Memory B cell (primary cell): ENCODE measurements around the gene RBM27.
A peak's percentile ranks its signal among the peaks of the same experiment; 100 is the strongest.
"Not testable (repeated sequence)": the region's sequence is repeated elsewhere in the genome, so short reads cannot be mapped to it uniquely, and the experiment has no call there.

Experiments
- ATAC-seq: fragments of 150-1000 bp; cut with Tn5 transposase; 2 replicates; pipeline ENCODE4 v1.10.0; 2021; ENCODE audit warnings: low read depth, mild to moderate bottlenecking, moderate library complexity
- DNase-seq, 2 donors: peaks; one replicate each; pipeline ENCODE4 v3.0.0; 2022; ENCODE audit warnings: low spot score in 2 of 2
- H3K27ac Mint-ChIP-seq: one replicate; pipeline ENCODE4 v1.8.0; 2022; ENCODE audit warnings: mild to moderate bottlenecking, moderate library complexity, mixed read lengths
- H3K27me3 Mint-ChIP-seq: one replicate; pipeline ENCODE4 v1.8.0; 2022; ENCODE audit warnings: mixed read lengths
- H3K36me3 Mint-ChIP-seq: one replicate; pipeline ENCODE4 v1.8.0; 2022; ENCODE audit warnings: mild to moderate bottlenecking, mixed read lengths
- H3K4me1 Mint-ChIP-seq: one replicate; pipeline ENCODE4 v1.8.0; 2022; ENCODE audit warnings: mixed read lengths
- H3K4me3 Mint-ChIP-seq: one replicate; pipeline ENCODE4 v1.8.0; 2022; ENCODE audit warnings: mild to moderate bottlenecking, moderate library complexity, mixed read lengths
- H3K9me3 Mint-ChIP-seq: one replicate; pipeline ENCODE4 v1.8.0; 2022; ENCODE audit warnings: mixed read lengths

RBM27 gene

GRCh38 chr5:146194997-146195396, 8.4 kb upstream of the RBM27 start:
- DNase-seq, H3K4me1 Mint-ChIP-seq, H3K36me3 Mint-ChIP-seq, H3K27ac Mint-ChIP-seq, H3K9me3 Mint-ChIP-seq, H3K4me3 Mint-ChIP-seq, ATAC-seq: not testable (repeated sequence)
- H3K27me3 Mint-ChIP-seq: peaks cover 11% of the 10 kb centered on the region

- ATAC-seq (no peak), DNase-seq (no peak)
- Mint-ChIP-seq H3K4me3 (no peak overlapping the region), H3K9me3 (peaks cover 2% of the 10 kb centered on the region), H3K36me3 (no peaks in the 10 kb centered on the region), H3K27ac (no peak overlapping the region), H3K4me1 (no peaks in the 10 kb centered on the region), H3K27me3 (peaks cover 6% of the 10 kb centered on the region)
These were observed 6.9 kb upstream of the RBM27 start for GRCh38 chr5:146196459-146197048.

DNA sequence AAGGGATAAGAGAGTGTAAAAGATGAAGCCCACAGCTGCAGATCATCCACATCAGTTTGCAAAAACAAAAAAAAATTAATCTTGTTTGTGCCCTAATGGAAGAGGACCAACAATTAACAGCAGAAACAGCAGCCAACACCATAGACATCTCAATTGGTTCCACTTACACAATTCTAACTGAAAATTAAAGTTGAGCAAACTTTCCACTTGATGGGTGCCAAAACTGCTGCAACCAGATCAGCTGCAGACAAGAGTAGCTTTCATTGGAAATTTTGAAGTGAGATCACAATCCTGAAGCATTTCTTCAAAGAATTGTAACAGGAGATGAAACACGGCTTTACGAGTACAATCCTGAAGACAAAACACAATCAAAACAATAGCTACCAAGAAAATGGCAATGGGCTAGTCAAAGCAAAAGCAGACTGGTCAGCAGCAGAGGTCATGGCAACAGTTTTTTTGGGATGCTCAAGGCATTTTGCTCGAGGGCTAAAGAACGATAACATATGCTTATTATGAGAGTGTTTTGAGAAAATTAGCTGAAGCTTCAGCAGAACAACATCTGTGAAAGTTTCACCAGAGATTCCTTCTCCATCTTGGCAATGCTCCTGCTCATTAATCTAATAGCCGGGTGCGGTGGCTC, 4.1 kb upstream of the RBM27 start:
- Mint-ChIP-seq H3K36me3 (no peaks in the 10 kb centered on the region), H3K27me3 (peaks cover 5% of the 10 kb centered on the region), H3K27ac (no peak overlapping the region), H3K4me3 (no peak overlapping the region), H3K4me1 (no peaks in the 10 kb centered on the region), H3K9me3 (peaks cover 1% of the 10 kb centered on the region)
- no peak for DNase-seq
- no peak for ATAC-seq

GRCh38 chr5:146201795-146202194, 1.6 kb upstream of the RBM27 start:
- not testable (repeated sequence) for H3K4me3 Mint-ChIP-seq, H3K9me3 Mint-ChIP-seq, H3K36me3 Mint-ChIP-seq, H3K27ac Mint-ChIP-seq, H3K4me1 Mint-ChIP-seq, ATAC-seq, H3K27me3 Mint-ChIP-seq, DNase-seq

DNA sequence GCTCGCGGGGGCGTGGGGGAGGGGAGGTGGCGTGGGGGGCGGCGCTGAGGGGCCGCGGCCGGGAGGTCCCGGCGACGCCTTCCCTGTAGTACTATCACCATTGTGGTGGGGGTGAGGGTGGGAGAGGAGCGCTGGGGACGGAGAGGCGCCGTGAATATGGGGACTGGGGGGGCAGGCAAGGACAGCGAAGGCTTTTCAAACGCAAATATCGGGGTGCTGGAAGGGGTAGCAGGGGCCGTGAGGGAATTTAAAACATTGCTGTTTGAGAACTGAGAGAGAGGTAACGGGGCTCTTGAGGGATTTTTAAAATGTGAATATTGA, 427 bp downstream of the RBM27 start:
- Mint-ChIP-seq H3K36me3 (no peaks in the 10 kb centered on the region), H3K27me3 (no peaks in the 10 kb centered on the region)
- no peak for DNase-seq

DNA sequence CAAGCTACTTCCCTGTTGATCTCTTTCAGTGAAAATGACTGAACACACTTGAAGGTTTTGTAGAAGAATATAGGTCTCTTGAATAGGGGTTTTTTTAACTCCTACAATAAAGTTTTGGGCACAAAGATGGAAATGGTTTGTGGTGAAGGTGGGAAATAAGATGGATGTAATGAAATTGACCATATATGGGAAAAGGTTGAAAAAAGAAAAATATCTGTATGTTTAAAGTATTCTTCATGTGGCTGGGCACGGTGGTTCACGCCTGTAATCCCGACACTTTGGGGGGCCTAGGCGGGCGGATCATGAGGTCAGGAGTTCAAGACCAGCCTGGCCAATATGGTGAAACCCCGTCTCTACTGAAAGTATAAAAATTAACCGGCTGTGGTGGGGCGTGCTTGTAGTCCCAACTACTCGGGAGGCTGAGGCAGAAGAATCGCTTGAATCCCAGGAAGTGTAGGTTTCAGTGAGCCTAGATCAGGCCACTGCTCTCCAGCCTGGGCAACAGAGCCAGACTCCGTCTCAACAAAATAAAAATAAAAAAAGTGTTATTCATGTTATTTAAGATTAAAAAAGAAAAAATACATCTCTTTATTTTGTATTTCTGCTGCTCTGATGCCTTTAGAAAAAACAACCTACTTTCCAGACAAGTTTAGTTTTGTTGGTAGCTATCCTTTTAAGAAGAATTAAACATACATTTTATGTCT, 2.2 kb downstream of the RBM27 start:
- Mint-ChIP-seq H3K27me3 (no peaks in the 10 kb centered on the region), H3K27ac (no peak overlapping the region), H3K36me3 (peaks cover 3% of the 10 kb centered on the region), H3K4me1 (peaks cover 8% of the 10 kb centered on the region), H3K9me3 (no peaks in the 10 kb centered on the region), H3K4me3 (no peak overlapping the region)
- DNase-seq (no peak), ATAC-seq (no peak)

More for the DNA sequence above, 427 bp downstream of the RBM27 start:
- Mint-ChIP-seq H3K27ac (no peak overlapping the region), H3K4me1 (no peaks in the 10 kb centered on the region), H3K4me3 (no peak overlapping the region), H3K9me3 (no peaks in the 10 kb centered on the region)
- peak; percentile 9 for ATAC-seq

- H3K36me3 Mint-ChIP-seq: peaks cover 3% of the 10 kb centered on the region
- peaks cover 8% of the 10 kb centered on the region for H3K4me1 Mint-ChIP-seq
- no peaks in the 10 kb centered on the region for H3K9me3 Mint-ChIP-seq
- peak overlapping the region; percentile 22 for H3K4me3 Mint-ChIP-seq
- ATAC-seq (no peak), DNase-seq (no peak)
- no peak overlapping the region for H3K27ac Mint-ChIP-seq
- no peaks in the 10 kb centered on the region for H3K27me3 Mint-ChIP-seq
These were observed 2.9 kb downstream of the RBM27 start for GRCh38 chr5:146206257-146206656.

- Mint-ChIP-seq H3K36me3 (peaks cover 3% of the 10 kb centered on the region), H3K4me3 (no peak overlapping the region), H3K27me3 (no peaks in the 10 kb centered on the region), H3K9me3 (no peaks in the 10 kb centered on the region), H3K4me1 (peaks cover 10% of the 10 kb centered on the region), H3K27ac (no peak overlapping the region)
- ATAC-seq (peak; percentile 32), DNase-seq (no peak)
These were observed 5.6 kb downstream of the RBM27 start for GRCh38 chr5:146208916-146209522.

DNA sequence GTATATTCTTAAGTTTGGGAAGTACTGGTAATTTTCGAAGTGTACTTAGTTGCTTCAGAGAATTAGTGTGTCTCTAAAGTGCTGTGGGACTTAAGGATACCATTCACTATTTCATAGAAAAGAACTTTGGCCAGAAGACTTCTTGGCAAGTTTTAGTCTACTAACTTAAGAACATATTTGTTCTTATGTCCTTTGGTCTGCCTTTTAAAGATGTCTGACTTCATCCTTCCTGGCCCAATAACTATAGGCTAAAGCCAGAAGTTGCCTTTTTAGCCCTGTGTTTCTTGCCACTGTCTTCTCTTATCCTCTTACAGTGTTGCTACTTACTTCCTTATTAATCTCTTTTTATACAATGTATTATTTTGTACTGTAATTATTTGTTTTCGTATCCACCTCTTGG, 6.3 kb downstream of the RBM27 start:
- no peak for ATAC-seq
- no peak overlapping the region for H3K27ac Mint-ChIP-seq
- no peak overlapping the region for H3K4me3 Mint-ChIP-seq
- peaks cover 15% of the 10 kb centered on the region for H3K4me1 Mint-ChIP-seq
- DNase-seq: no peak
- no peaks in the 10 kb centered on the region for H3K9me3 Mint-ChIP-seq
- H3K27me3 Mint-ChIP-seq: no peaks in the 10 kb centered on the region
- H3K36me3 Mint-ChIP-seq: peaks cover 3% of the 10 kb centered on the region

GRCh38 chr5:146210810-146211209, 7.4 kb downstream of the RBM27 start:
- ATAC-seq: not testable (repeated sequence)

DNA sequence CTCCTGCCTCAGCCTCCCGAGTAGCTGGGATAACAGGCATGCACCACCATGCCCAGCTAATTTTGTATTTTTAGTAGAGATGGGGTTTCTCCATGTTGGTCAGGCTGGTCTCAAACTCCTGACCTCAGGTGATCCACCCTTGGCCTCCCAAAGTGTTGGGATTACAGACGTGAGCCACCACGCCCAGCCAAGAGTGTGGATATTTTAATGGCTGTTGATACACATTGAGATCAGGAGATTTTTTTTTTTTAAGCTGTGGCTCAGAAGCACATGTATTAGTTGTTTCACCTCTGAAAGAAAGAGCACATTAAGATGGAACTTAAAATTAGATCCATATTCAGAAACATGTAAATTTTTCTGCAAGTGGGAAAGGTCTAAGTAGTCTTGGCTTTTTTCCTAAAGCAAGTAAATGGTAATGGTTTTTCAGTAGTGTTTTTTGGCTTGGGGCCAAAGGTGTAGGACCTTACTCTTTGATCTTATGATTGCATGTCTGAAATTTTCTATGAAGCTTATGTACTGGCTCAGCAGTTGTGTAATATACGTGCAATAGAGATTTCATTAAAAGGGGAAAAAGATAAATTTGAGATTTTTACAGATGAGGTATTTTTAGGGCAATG, 9.9 kb downstream of the RBM27 start:
- Mint-ChIP-seq H3K4me1 (peaks cover 27% of the 10 kb centered on the region), H3K36me3 (peaks cover 3% of the 10 kb centered on the region), H3K27me3 (no peaks in the 10 kb centered on the region), H3K9me3 (no peaks in the 10 kb centered on the region), H3K4me3 (no peak overlapping the region), H3K27ac (no peak overlapping the region)
- no peak for DNase-seq
- ATAC-seq: no peak

More at GRCh38 chr5:146210810-146211209, 7.4 kb downstream of the RBM27 start:
- H3K27ac Mint-ChIP-seq, DNase-seq, H3K36me3 Mint-ChIP-seq, H3K9me3 Mint-ChIP-seq, H3K27me3 Mint-ChIP-seq, H3K4me3 Mint-ChIP-seq: not testable (repeated sequence)
- peaks cover 22% of the 10 kb centered on the region for H3K4me1 Mint-ChIP-seq

DNA sequence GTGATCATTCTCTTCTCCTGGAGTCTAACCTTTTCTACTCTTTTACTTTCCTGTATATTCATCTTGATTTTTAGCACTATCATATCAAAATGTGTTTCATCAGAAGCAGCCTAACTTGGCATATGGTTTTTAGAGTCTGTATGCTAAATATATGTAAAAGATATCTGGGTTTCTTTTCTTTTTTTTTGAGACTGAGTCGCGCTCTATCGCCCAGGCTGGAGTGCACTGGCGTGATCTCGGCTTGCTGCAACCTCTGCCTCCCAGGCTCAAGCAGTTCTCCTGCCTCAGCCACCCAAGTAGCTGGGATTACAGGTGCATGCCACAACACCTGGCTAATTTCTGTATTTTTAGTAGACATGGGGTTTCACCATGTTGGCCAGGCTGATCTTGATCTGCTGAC, 11.5 kb downstream of the RBM27 start:
- DNase-seq, ATAC-seq, H3K4me3 Mint-ChIP-seq, H3K27me3 Mint-ChIP-seq, H3K36me3 Mint-ChIP-seq, H3K9me3 Mint-ChIP-seq: not testable (repeated sequence)
- Mint-ChIP-seq H3K27ac (peak overlapping the region; percentile 20), H3K4me1 (peaks cover 23% of the 10 kb centered on the region)

- ATAC-seq (peak; percentile 26), DNase-seq (no peak)
- peaks cover 9% of the 10 kb centered on the region for H3K36me3 Mint-ChIP-seq
- H3K9me3 Mint-ChIP-seq: no peaks in the 10 kb centered on the region
- H3K4me3 Mint-ChIP-seq: no peak overlapping the region
- no peaks in the 10 kb centered on the region for H3K27me3 Mint-ChIP-seq
- H3K4me1 Mint-ChIP-seq: peaks cover 22% of the 10 kb centered on the region
- peak overlapping the region; percentile 73 for H3K27ac Mint-ChIP-seq
These were observed 14.8 kb downstream of the RBM27 start for GRCh38 chr5:146218168-146218567.

DNA sequence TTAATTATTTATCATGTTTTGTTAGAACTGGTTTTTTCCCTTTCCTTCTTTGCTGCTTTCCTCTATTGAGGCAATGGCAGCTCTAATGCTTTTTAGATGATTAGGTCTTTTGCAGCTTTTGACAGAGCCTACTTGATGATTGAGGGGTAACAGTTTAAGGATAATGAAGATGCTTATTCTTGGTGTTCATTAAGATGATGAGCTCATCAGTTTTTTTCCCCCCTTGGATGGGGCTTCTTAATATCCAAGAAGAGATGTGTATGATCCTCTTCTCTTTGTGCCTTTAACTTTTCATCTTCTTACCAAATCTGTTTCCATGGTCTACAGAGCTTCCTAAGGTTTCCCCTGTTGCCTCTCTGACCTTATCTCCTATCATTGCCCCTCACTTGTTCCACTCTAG, 15.8 kb downstream of the RBM27 start:
- peaks cover 18% of the 10 kb centered on the region for H3K4me1 Mint-ChIP-seq
- H3K27me3 Mint-ChIP-seq: no peaks in the 10 kb centered on the region
- H3K36me3 Mint-ChIP-seq: peaks cover 9% of the 10 kb centered on the region
- DNase-seq: no peak
- H3K27ac Mint-ChIP-seq: no peak overlapping the region
- ATAC-seq: no peak
- H3K4me3 Mint-ChIP-seq: no peak overlapping the region
- H3K9me3 Mint-ChIP-seq: no peaks in the 10 kb centered on the region
